Glutamatergic neuron (in vitro differentiated cells): Measurements from ENCODE around the gene THSD4. TPM values are rescaled to one million over a fixed set of nuclear protein-coding genes. Genes with fewer than 3 reads are reported as not detected.

Experiments used
- DNase-seq: peaks from one replicate; pipeline ENCODE4 v3.0.0; 2022
- H3K27ac Mint-ChIP-seq: one replicate; pipeline ENCODE4 v1.8.0; 2020; ENCODE audit warnings: mild to moderate bottlenecking, mixed read lengths, inconsistent platforms; ENCODE audit not compliant: unreplicated experiment
- H3K27me3 Mint-ChIP-seq: one replicate; pipeline ENCODE4 v1.8.0; 2020; ENCODE audit warnings: mild to moderate bottlenecking, moderate library complexity, mixed read lengths, inconsistent platforms; ENCODE audit not compliant: unreplicated experiment
- H3K36me3 Mint-ChIP-seq: one replicate; pipeline ENCODE4 v1.8.0; 2020; ENCODE audit warnings: mild to moderate bottlenecking, mixed read lengths, inconsistent platforms; ENCODE audit not compliant: unreplicated experiment
- H3K4me1 Mint-ChIP-seq: one replicate; pipeline ENCODE4 v1.8.0; 2020; ENCODE audit warnings: mild to moderate bottlenecking, low read depth, mixed read lengths, inconsistent platforms; ENCODE audit not compliant: unreplicated experiment
- H3K4me3 Mint-ChIP-seq: one replicate; pipeline ENCODE4 v1.8.0; 2020; ENCODE audit warnings: mild to moderate bottlenecking, mixed read lengths, inconsistent platforms; ENCODE audit not compliant: unreplicated experiment
- H3K9me3 Mint-ChIP-seq: one replicate; pipeline ENCODE4 v1.8.0; 2020; ENCODE audit warnings: mild to moderate bottlenecking, moderate library complexity, mixed read lengths, inconsistent platforms; ENCODE audit not compliant: unreplicated experiment
- total RNA-seq: library from RNA; stranded (reverse); fragmentation: NEBNext Ultra II Directional; extraction: Animal tissue kit (Norgen Biotek cat#: 25700); gene quantifications from one replicate; pipeline ENCODE4 v1.2.1, GENCODE V29; 2021; ENCODE audit not compliant: unreplicated experiment
- TF ChIP-seq, protein P1 (sequence below): fragments of 200-600 bp; sonication (generic); IDR thresholded peaks from one replicate; pipeline ENCODE4 v1.5.0; 2021; ENCODE audit not compliant: partially characterized antibody, unreplicated experiment

The THSD4 gene
- total RNA-seq, 1 donor from 2014 or later, result 12.3 TPM

DNA sequence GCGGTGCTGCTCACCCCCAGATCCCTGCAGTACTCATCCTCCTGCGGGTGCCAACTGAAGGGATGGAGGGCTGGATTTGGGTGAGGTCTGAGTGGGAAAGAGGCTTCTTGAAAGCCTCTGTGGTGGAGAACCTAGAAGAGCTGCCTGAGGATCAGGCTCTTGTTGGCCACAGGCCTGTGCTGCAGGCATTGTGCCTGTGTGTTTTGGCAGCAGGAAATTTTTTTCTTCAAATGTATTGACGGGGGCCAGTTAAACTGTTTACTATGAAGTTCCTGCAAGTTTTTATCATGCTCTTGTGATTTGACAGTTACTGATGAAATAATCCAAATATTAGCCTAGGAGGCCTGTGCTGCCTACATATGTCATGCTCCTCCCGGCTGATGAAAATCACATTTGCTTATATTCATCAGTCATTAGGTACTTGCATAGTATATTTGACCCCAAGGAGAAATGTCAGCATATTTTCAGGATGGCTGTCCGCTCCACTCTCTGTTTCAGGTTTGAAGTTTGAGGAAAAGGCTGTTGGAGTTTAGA lies 103.1 kb downstream of the THSD4 start:
- Mint-ChIP-seq H3K9me3 (peaks cover 1% of the 10 kb centered on the region), H3K4me1 (no peaks in the 10 kb centered on the region), H3K4me3 (no peak overlapping the region), H3K27me3 (peaks cover 2% of the 10 kb centered on the region), H3K36me3 (no peaks in the 10 kb centered on the region), H3K27ac (no peak overlapping the region)
- no peak for DNase-seq
- TF ChIP-seq, protein P1, sequence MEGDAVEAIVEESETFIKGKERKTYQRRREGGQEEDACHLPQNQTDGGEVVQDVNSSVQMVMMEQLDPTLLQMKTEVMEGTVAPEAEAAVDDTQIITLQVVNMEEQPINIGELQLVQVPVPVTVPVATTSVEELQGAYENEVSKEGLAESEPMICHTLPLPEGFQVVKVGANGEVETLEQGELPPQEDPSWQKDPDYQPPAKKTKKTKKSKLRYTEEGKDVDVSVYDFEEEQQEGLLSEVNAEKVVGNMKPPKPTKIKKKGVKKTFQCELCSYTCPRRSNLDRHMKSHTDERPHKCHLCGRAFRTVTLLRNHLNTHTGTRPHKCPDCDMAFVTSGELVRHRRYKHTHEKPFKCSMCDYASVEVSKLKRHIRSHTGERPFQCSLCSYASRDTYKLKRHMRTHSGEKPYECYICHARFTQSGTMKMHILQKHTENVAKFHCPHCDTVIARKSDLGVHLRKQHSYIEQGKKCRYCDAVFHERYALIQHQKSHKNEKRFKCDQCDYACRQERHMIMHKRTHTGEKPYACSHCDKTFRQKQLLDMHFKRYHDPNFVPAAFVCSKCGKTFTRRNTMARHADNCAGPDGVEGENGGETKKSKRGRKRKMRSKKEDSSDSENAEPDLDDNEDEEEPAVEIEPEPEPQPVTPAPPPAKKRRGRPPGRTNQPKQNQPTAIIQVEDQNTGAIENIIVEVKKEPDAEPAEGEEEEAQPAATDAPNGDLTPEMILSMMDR, result no peak

DNA sequence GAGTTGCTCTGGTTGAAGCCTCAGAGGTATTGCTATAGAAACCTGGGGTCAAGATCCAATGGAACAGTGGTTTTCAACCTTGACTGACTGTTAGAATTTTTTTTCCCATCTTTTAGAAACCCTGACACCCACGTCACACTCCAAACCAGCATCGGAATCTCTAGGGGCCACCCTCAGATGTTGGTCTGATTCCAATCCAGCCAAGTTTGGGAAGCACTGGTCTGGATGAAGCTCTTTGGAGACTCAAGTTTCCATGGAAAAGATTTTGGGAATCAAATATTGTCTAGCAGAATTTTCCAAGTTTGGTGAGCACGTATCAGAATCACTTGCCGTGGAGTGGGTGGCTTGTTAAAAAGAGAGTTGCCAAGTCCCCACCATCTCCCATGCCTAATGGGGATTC lies 103.8 kb downstream of the THSD4 start:
- peaks cover 4% of the 10 kb centered on the region for H3K27me3 Mint-ChIP-seq
- H3K4me1 Mint-ChIP-seq, result no peaks in the 10 kb centered on the region
- no peak for DNase-seq
- TF ChIP-seq, protein P1, result no peak
- H3K9me3 Mint-ChIP-seq, result no peaks in the 10 kb centered on the region
- H3K4me3 Mint-ChIP-seq, result no peak overlapping the region
- H3K27ac Mint-ChIP-seq, result no peak overlapping the region
- no peaks in the 10 kb centered on the region for H3K36me3 Mint-ChIP-seq

DNA sequence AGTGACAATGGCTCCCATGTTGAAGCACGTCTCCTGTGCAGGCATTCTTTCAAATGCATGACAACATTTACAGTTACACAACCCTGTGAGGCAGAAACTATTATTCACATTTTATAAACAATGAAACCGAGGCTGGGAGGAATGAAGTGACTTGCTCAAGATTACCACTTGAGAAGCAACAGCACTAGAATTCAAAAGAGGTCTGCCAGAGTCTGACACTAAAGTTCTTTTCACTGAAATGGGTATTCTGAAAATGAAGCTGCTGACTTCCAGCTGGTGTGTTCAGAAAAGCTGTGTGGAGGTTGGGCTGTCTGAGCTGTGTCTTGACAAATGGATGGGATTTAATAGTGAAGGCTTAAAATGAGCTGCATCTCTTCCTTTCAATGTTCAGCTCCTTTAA lies 104.4 kb downstream of the THSD4 start:
- Mint-ChIP-seq H3K4me1 (no peaks in the 10 kb centered on the region), H3K9me3 (no peaks in the 10 kb centered on the region), H3K27me3 (peaks cover 4% of the 10 kb centered on the region), H3K4me3 (no peak overlapping the region), H3K27ac (no peak overlapping the region), H3K36me3 (no peaks in the 10 kb centered on the region)
- DNase-seq, result no peak
- TF ChIP-seq, protein P1, result no peak

DNA sequence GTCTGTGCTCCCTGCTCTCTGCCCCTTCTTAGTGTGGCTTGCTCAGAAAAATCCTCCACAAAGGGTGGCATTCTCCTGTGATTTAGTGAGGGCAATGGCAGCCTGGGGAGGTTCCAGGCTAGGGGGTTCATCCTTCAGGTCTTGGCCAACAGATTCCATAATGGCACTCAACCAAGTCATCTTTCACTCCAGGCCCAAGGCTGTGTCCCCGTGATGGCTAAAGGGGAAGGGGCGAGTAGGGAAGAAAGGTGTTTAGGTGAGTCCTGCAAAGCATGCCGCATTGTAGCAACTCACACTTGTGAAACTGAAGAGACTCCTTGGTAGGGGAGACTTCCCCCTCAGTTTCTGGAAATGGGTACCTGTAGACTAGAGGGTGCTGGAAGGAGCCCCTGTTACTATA lies 105.6 kb downstream of the THSD4 start:
- Mint-ChIP-seq H3K4me1 (no peaks in the 10 kb centered on the region), H3K9me3 (no peaks in the 10 kb centered on the region), H3K27ac (no peak overlapping the region), H3K27me3 (peaks cover 4% of the 10 kb centered on the region), H3K4me3 (no peak overlapping the region), H3K36me3 (no peaks in the 10 kb centered on the region)
- TF ChIP-seq, protein P1, result no peak
- no peak for DNase-seq

DNA sequence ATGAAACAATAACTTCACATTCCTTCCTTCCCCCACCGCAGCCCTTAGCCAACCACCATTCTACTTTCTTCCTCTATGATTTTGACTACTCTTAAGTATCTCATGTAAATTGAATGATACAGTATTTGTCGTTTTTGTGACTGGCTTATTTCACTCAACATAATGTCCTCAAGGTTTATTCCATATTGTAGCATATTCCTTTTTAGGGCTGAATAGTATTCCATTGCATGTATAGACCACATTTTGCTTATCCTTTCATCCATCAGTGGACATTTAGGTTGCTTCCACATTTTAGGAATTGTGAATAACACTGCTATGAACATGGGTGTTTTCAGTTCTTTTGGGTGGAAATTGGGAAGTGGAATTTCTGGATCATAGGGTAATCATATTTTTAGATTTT lies 106.1 kb downstream of the THSD4 start:
- Mint-ChIP-seq H3K4me3 (no peak overlapping the region), H3K27ac (no peak overlapping the region), H3K4me1 (no peaks in the 10 kb centered on the region), H3K36me3 (no peaks in the 10 kb centered on the region), H3K9me3 (no peaks in the 10 kb centered on the region), H3K27me3 (peaks cover 4% of the 10 kb centered on the region)
- TF ChIP-seq, protein P1, result no peak
- DNase-seq, result no peak
